Skeletal muscle satellite cell (primary cell): ENCODE data around the gene WDR37.
A peak's percentile ranks its signal among the peaks of the same experiment; 100 is the strongest.
"Not testable (repeated sequence)": the region's sequence is repeated elsewhere in the genome, so short reads cannot be mapped to it uniquely, and the experiment has no call there.

Experiments
- H3K27me3 ChIP-seq: 2 replicates; pipeline ENCODE4 v1.7.0; 2013; ENCODE audit warnings: low read length; ENCODE audit not compliant: control insufficient read depth, insufficient read depth
- H3K36me3 ChIP-seq: 2 replicates; pipeline ENCODE4 v1.7.0; 2013; ENCODE audit warnings: mild to moderate bottlenecking, control low read depth, low read length; ENCODE audit not compliant: insufficient read depth
- H3K4me1 ChIP-seq: 2 replicates; pipeline ENCODE4 v1.7.0; 2013; ENCODE audit warnings: low read length; ENCODE audit not compliant: control insufficient read depth, insufficient read depth
- H3K4me2 ChIP-seq: 2 replicates; pipeline ENCODE4 v1.7.0; 2013; ENCODE audit warnings: mild to moderate bottlenecking, low read length
- H3K4me3 ChIP-seq: 2 replicates; pipeline ENCODE4 v1.7.0; 2013; ENCODE audit warnings: low read length
- H3K9ac ChIP-seq: 2 replicates; pipeline ENCODE4 v1.7.0; 2013; ENCODE audit warnings: mild to moderate bottlenecking, low read depth, low read length, moderate library complexity
- H3K9me3 ChIP-seq: replicated peaks from 2 replicates; pipeline ENCODE4 v1.7.0; 2013; ENCODE audit warnings: mild to moderate bottlenecking, control low read depth, low read length

WDR37 gene

DNA sequence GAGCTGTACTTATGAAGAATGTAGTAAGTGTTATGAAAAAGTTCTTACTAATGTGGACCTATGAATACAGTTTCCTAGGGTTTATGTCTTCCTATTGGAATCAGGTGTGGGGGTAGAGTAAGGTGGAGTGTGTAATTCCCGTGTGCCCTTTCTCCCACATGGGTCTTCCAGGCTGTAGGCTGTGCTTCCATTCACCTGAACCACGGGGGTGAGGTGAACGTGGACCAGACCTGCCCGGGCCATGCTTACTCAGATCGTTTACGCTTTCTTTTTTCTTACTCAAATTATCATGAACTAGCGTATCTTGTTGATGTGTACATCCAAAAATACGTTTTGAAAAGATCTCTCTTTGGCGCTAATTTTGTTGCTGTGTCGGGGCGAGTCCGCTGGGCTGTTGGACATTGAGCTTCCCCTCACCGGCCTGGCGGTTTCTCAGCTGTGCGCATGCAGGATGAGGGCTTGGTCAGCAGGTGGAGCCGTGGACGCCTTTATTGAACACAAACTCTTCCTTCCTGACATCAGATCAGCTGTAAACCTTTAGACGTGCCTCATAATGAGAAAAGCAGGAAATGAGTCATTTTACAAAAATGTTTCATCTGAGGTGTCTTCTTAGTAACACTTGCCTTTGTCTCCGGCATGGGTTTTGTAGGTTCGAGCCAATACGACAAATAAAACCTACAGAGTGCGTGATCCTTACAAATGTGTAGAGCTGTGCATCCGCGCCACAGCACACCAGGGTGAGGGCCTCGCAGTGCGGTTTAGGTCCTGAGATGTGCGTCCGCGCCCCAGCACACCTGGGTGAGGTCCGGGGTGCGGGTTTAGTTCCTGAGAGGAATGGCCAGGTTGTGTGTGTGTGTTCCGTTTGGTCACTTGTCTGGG is 53.8 kb downstream of the WDR37 start:
- Histone ChIP-seq H3K4me1 (peaks cover 11% of the 10 kb centered on the region), H3K27me3 (no peaks in the 10 kb centered on the region), H3K9ac (peak overlapping the region; percentile 0), H3K4me2 (peak overlapping the region; percentile 11), H3K36me3 (peaks cover 74% of the 10 kb centered on the region), H3K4me3 (no peak overlapping the region), H3K9me3 (no peaks in the 10 kb centered on the region)

DNA sequence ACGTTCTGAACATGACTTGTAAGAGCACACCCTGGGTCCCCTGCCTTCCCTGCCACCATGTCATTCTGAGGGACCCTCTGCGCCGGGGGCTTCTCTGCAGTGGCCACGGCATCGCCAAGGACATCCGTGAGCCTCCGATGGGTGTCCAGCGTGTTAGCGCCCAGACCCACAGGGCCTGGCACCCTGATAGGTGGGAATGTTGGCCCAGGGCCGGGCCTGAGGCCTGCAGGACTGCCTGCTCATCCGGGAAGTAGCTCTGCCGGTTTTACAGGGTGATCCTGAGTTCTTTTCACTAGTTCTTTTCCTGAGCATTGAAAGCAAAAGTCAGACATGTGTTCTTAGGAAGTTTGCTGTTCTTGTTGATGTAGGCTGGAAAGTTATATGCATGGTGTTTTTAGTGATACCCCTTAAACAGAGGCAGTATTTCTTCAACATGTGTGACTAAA is 54.5 kb downstream of the WDR37 start:
- Histone ChIP-seq H3K9ac (peak overlapping the region; percentile 0), H3K4me2 (no peak overlapping the region), H3K9me3 (no peaks in the 10 kb centered on the region), H3K4me3 (no peak overlapping the region), H3K36me3 (peaks cover 76% of the 10 kb centered on the region), H3K27me3 (no peaks in the 10 kb centered on the region), H3K4me1 (peaks cover 11% of the 10 kb centered on the region)

DNA sequence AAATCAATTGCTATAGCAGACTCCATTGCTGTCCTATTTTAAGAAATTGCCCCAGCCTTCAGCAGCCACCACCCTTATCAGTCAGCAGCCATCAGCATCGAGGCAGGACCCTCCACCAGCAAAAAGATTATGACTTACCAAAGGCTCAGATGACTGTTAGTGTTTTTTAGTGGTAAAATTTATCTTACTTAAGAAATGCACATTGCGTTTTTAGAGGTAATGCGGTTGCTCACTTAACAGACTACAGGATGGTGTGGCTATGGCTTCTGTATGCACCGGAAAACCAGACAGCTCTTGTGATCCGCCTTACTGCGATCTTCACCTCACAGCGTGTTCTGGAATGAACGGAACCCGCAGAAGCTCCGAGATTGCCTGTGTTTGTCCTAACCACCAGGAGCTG is 58.1 kb downstream of the WDR37 start:
- Histone ChIP-seq H3K4me3 (no peak overlapping the region), H3K4me1 (peaks cover 11% of the 10 kb centered on the region), H3K9ac (no peak overlapping the region), H3K27me3 (no peaks in the 10 kb centered on the region), H3K4me2 (no peak overlapping the region), H3K9me3 (no peaks in the 10 kb centered on the region), H3K36me3 (peaks cover 74% of the 10 kb centered on the region)

DNA sequence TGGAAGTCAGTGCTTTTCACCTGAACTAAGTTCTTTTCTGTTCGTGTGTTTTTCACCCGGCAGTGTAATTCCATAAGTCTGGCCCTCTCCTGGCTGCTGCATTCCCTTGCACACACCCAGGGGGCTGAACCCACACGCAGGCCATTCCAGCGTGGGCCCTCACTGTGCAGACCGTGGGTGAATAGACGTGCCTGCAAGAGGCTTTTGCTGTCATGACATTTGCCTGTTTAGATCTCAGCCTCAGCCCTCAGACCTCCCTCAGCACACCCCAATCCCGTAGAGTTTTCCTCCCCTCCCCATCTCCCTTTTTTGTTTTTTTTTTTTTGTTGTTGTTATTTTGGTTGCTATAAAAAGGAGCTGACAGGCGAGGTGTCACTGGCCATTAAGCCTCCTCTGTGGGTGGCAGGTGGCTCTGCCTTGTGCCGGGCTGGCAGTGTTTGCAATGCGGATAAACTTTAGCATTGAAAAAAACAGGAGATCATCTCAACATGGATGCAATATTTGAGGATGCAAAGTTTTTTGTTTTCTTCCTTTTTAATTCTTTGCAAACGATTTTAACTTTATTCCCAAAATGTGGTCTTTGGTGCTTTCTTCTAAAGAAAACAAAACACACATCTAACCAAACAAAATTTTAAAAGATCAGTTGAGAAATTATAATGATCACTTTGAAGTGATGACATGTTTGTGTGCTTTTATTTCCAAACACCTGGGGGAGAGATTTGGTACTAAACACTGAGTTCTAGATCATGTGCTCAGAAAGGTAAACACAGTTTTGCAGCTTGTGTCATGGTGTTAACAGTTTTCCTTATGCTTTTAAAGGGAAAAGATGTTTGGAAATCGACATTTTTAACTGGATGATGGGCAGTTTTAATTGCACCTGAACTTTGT is 58.8 kb downstream of the WDR37 start:
- H3K36me3 ChIP-seq, result peaks cover 71% of the 10 kb centered on the region
- no peaks in the 10 kb centered on the region for H3K27me3 ChIP-seq
- H3K4me3 ChIP-seq, result no peak overlapping the region
- no peak overlapping the region for H3K9ac ChIP-seq
- no peak overlapping the region for H3K4me2 ChIP-seq
- peaks cover 7% of the 10 kb centered on the region for H3K4me1 ChIP-seq
- no peaks in the 10 kb centered on the region for H3K9me3 ChIP-seq

DNA sequence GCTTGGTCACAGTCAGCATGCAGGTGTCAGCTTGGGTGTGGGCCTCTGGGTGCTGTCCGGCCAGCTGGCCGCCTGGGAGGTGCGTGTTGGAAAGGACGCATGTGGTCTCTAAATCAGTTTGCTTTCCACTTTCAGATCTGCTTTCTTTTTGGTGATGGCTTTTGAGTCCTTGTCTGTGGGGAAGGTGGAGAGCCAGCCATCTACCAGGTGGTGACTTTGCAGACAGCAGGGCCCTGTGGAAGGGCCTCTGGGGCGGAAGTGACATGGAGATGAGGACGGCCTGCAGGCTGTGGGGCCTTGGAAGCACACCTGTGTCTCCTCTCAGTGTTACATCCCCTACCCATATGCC is 59.4 kb downstream of the WDR37 start:
- Histone ChIP-seq H3K4me2 (no peak overlapping the region), H3K36me3 (peaks cover 72% of the 10 kb centered on the region), H3K9me3 (no peaks in the 10 kb centered on the region), H3K4me1 (peaks cover under 1% of the 10 kb centered on the region), H3K4me3 (no peak overlapping the region), H3K9ac (no peak overlapping the region), H3K27me3 (no peaks in the 10 kb centered on the region)

DNA sequence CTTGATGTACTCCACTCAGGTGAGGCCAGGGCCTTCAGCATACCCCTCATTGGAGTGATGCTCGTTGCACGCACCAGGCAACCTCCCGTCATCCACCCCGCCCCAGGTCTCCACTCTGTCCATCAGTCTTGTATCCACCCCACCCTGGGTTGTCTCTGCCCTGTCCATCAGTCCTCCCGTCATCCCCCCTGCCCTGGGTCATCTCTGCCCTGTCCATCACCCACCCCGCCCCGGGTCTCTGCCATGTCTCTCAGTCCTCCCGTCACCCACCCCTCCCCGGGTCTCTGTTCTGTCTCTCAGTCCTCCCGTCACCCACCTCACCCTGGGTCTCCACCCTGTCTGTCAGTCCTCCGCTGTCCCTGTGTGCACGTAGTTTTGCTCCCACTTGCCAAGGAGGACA is 59.9 kb downstream of the WDR37 start:
- Histone ChIP-seq H3K4me3 (no peak overlapping the region), H3K9me3 (no peaks in the 10 kb centered on the region), H3K36me3 (peaks cover 71% of the 10 kb centered on the region), H3K9ac (no peak overlapping the region), H3K4me2 (no peak overlapping the region), H3K4me1 (peaks cover 4% of the 10 kb centered on the region), H3K27me3 (no peaks in the 10 kb centered on the region)

DNA sequence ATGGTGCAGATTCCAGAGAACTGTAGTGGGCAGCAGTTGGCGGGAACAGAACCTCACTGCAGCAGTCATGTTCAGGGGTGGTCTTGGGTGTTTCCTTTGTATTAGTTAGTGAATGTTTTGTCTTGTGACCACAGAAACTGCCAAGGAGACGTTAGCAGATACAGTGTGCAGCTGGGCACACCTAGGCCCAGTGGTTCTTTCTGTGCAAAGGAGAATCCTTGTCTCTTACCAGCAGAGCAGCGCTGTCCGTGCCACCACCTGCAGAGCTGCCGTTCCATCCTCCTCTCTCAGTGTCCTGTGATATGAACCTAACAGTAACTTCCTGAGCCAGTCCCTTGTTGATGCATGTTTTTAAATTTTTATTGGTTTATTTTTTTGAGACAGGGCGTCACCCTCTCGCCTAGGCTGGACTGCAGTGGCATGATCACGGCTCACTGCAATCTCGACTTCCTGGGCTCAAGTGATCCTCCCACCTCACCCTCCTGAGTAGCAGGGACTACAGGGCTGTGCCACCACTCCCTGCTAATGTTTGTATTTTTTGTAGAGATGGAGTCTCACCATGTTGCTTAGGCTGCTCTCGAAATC is 60.6 kb downstream of the WDR37 start:
- Histone ChIP-seq H3K9me3 (no peaks in the 10 kb centered on the region), H3K36me3 (peaks cover 78% of the 10 kb centered on the region)

DNA sequence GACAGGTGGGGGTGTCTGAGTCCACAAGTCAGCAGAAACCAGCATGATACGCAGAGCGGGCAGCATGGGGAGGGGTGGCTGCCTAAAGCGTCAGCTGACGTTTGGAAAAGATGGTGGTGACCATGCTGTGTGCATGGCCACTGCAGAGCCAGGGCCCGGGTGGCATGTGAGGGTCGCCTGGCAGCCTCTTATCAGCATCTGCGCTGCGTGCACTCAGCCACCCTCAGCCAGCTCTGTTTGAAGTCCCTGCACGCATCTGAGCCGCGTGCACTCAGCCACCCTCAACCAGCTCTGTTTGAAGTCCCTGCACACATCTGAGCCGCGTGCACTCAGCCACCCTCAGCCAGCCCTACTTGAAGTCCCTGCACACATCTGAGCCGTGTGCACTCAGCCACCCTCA is 61.5 kb downstream of the WDR37 start:
- Histone ChIP-seq H3K4me1 (peaks cover 4% of the 10 kb centered on the region), H3K4me3 (no peak overlapping the region), H3K36me3 (peaks cover 72% of the 10 kb centered on the region), H3K27me3 (no peaks in the 10 kb centered on the region), H3K9ac (no peak overlapping the region), H3K9me3 (no peaks in the 10 kb centered on the region), H3K4me2 (no peak overlapping the region)

More for the DNA sequence above, 60.6 kb downstream of the WDR37 start:
- no peaks in the 10 kb centered on the region for H3K27me3 ChIP-seq
- H3K4me3 ChIP-seq, result no peak overlapping the region
- H3K4me1 ChIP-seq, result peaks cover 4% of the 10 kb centered on the region
- no peak overlapping the region for H3K4me2 ChIP-seq
- no peak overlapping the region for H3K9ac ChIP-seq

DNA sequence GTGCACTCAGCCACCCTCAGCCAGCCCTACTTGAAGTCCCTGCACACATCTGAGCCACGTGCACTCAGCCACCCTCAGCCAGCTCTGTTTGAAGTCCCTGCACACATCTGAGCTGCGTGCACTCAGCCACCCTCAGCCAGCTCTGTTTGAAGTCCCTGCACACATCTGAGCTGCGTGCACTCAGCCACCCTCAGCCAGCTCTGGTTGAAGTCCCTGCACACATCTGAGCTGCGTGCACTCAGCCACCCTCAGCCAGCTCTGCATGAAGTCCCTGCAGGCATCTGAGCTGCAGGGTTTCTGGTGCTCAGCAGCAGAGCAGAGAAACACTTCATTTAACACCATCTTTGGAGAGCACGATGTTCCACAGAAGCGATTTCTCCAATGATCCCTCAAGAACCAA is 62.1 kb downstream of the WDR37 start:
- not testable (repeated sequence) for H3K4me1 ChIP-seq, H3K27me3 ChIP-seq, H3K9me3 ChIP-seq, H3K9ac ChIP-seq, H3K4me2 ChIP-seq, H3K4me3 ChIP-seq
- peaks cover 70% of the 10 kb centered on the region for H3K36me3 ChIP-seq

DNA sequence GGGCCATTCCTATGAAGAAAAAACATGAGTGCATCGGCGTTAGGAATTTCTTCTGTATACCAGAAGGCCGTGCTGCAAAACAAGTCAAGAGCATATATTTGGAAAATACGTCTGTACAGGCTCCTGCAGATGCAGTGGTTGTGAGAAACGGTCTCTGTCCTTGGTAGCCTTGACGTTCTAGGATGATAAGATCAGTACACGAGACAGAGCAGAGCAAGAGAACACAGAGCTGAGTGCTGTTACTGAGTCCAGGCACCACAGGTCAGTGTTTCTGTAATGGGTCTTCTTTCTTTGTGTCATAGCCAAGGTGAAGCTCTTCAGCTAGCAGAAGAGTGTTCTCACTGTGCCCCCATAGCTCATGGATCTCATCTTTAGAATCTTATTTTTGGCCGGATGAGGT is 62.8 kb downstream of the WDR37 start:
- H3K9ac ChIP-seq, result no peak overlapping the region
- peaks cover 4% of the 10 kb centered on the region for H3K4me1 ChIP-seq
- H3K9me3 ChIP-seq, result no peaks in the 10 kb centered on the region
- no peaks in the 10 kb centered on the region for H3K27me3 ChIP-seq
- peaks cover 69% of the 10 kb centered on the region for H3K36me3 ChIP-seq
- no peak overlapping the region for H3K4me3 ChIP-seq
- no peak overlapping the region for H3K4me2 ChIP-seq

DNA sequence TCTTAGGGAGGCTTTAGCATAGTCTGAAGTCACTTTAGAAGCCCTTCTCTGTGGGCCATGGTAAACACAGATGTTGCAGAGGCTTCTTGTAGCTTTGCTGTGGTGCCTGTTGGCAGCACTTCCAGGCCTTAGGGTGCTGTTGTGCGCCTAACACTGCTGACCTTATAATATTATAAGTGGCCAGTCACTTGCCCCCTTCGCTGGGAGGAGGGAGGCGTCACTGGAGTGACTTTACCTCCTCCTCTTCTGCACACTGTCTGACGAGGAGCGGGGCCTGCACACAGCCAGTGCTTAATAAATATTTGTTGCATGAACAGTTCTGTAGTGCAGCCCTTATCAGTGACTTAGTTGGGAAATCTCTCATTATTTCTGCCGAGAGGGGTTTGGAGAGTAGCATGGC is 63.3 kb downstream of the WDR37 start:
- peaks cover 69% of the 10 kb centered on the region for H3K36me3 ChIP-seq
- H3K4me1 ChIP-seq, result peaks cover 4% of the 10 kb centered on the region
- H3K4me2 ChIP-seq, result no peak overlapping the region
- H3K9ac ChIP-seq, result no peak overlapping the region
- no peak overlapping the region for H3K4me3 ChIP-seq
- no peaks in the 10 kb centered on the region for H3K9me3 ChIP-seq
- H3K27me3 ChIP-seq, result no peaks in the 10 kb centered on the region
